ENCODE data around the gene RHOJ. TPM values are rescaled to one million over a fixed set of nuclear protein-coding genes. Genes with fewer than 3 reads are reported as not detected.
"Not testable (repeated sequence)": the region's sequence is repeated elsewhere in the genome, so short reads cannot be mapped to it uniquely, and the experiment has no call there.

The RHOJ gene
- polyA plus RNA-seq, 10 donors: 23.4 to 46.6 (median 31.0) TPM

DNA sequence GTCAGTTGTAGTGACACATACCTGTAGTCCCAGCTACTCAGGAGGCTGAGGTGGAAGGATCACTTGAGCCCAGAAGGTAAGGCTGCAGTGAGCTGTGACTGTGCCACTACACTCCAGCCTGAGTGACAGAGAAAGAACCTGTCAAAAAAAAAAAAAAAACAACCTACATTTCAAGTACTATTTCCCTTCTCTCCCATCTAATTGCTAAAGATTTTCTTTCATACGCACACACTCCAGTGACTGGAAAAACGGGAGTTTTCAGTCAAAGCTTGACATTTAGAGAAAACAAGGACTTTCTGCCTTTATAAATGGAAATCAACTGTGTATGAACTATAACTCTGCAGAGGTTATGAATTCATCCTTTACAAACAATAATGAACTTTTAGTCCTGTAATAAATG is 88.6 kb downstream of the RHOJ start:
- DNase-seq: no peak

DNA sequence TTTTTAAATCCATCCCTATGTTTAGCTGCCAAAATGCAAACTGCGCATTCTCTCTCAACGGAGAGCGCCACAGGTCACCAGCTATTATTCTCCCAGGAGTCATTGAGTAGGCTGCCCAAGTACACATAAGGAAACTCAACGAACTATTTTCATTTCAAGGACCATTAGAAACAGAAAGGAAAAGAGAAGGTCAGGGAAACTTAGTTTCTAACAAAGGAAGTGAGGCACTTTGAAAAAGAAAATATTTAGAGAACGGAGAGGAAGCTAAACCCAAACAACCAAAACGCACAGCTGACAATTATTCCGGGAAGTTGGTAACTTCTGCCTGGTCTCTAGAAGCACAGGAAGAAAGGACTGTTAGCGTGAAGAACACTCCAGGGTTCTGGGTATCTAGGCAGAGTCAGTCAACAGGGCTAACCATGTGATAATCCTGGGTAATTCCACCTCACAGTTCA is 91.0 kb downstream of the RHOJ start:
- DNase-seq: no peak

DNA sequence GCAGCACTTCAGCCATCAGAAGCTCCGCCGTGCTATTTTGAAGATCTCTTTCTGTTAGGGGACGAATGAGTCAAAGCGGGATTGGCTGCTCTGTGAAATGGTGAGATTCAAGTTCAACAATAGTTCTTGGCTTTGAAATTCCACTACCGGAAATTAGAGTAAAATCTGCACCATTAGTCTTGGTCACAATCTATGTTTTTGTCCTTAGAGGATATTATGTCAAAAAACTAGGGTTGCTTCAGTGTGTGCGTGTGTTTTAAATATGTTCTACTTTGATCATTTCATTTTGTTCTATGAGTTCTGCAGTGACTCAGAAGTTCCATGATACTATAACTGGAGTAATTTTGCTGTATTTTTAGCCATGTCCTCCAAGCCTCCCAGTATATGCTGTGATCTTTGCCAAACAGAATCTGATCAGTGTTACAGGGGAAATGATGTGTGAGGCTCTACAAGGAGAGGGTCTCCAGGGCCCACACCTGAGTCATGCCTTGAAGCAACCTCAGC is 91.9 kb downstream of the RHOJ start:
- DNase-seq: peak; percentile 60 to 79 (median 72)

DNA sequence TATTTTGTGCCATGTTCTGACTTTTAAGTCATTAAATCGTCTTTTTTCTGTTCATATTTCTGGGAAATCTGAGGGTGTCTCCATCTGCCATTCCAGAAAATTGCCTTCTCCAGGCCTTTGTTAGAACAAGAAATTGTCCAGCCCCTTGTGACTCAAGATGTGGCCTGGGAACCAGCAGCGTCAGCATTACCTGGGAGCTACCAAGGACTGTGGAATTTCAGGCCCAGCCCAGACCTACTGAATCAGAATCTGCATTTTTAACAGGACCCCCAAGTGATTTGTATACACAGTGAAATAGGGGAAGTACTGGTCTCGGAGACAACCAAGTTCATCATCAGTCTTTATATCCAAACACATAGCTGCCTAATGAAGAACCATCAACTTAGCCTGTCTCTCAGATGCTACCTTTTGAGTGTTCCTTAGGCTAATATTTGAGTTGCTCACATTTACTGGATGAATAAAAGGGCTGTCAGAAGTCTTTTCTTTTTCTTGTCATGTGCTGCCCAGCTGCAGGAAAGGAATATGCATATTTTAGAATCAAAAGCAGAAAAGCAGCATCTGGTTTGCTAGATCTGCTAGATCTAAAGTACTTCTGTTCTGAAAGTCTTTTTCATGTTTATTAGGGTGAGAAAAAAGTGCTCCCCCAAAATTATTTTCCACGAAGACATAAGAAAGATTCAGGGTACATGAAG is 93.3 kb downstream of the RHOJ start:
- DNase-seq: no peak

DNA sequence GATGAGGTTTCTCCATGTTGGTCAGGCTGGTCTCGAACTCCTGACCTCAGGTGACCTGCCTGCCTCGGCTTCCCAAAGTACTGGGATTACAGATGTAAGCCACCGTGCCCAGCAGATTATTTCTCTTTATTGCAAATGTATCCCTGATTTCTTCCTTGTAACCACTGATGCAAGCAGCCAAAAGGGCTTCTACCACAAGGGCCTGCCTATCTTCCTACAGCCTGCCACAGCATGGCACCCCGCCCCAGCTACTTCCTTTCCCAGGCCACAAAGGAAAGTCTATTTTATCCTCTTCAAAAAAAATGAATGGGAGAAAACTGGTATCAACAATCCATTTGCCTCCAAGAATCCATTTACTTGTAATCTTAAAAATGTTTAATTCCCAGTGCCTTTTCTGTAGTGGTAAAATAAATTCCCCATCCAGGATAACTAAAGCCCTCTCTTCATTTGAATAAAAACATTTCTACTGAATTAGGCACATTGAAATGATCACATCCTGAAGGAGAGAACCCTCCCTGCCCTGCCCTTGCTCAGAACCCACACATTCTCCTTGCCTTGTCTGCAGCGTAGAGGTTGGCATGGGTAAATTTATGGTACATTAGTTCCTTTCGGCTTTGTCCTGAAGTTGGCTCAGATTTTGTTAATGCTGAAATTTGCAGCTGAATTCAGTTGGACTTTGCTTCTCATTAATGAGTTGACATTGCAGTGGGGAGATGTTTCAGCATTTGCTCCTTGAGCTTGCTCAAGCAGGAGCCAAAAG is 95.3 kb downstream of the RHOJ start:
- DNase-seq: no peak

DNA sequence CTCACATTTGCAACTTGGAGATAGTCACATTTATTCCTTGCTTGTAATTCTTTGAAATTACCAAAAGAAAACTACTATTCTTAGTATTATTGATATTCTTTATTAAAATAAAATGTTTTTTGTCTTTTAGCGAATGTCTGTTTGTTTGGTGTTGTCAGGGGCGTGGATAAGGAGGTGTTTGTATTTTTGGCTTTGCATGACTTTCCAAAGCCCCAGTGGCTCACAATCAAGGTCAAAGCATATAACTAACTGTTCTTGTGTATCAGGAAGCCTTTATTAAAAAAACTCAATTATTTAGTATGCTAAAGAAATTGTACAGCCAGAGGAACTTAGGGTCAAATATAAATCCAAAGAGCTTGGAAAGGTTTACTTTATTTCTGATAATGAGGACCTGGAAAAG is 96.6 kb downstream of the RHOJ start:
- no peak for DNase-seq

DNA sequence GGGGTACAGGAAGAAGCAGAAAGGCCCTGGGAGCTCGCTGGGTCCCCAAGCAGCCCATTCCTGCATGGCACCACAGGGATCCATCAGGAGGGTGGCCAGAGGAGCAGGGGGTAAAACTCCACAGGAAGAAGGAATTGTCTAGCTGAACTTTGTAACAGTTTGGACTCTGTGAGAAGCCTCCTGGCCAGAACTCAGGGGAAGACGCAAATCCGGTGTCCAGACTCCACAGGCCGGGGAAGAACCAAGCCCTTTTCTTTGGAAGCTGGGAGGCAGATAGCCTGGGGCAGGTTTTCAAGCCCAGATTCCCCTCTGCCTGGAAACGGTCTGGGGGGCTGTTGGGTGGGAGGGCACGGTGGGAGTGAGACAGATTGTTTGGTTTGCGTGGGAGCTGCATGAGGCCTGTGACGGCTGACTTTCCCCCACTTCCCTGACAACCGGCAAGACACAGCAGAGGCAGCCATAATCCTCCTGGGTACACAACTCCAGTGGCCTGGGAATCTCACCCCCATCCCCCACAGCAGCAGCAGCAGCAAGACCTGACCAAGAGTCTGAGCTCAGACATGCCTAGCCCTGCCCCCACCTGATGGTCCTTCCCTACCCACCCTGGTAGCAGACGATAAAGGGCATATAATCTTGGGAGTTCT is 97.8 kb downstream of the RHOJ start:
- peak in 1 of 3 donors; percentile 53 for DNase-seq

DNA sequence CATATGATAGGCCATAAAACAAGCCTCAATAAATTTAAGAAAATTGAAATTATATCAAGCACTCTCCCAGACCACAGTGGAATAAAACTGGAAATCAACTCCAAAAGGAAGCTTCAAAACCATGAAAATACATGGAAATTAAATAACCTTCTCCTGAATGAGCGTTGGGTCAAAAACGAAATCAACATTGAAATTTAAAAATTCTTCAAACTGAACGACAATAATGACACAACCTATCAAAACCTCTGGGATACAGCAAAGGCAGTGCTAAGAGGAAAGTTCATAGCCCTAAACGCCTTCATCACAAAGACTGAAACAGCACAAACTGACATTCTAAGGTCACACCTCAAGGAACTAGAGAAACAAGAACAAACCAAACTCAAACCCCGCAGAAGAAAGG is 100.2 kb downstream of the RHOJ start:
- not testable (repeated sequence) for DNase-seq

DNA sequence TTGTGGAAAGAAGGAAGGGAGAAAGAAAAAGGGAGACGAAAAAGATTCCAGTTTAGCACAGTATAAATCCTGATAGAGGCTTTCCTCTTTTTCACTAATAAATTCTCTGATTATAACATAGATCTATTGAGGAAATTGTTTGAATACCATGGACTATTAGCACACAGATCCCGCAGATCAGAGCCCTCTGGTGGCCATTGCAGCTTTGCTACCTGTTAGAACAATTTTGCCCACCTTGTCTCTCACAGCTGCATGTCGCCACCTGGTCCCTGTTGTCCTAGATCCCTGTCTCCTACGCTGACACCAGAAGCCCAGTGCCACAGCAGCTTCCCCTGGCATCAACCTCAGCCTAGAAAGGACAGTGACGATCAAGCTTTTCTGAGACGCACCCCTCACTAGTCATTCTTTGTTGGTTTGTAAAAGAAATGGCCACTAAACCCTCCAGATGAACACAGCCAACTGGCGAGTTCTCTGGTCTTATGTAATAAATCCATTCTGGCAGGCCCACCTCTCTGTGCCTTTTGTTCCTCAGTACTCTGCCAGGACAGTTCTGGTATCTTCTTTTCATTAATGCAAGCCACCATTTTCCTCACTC is 104.6 kb downstream of the RHOJ start:
- no peak for DNase-seq

DNA sequence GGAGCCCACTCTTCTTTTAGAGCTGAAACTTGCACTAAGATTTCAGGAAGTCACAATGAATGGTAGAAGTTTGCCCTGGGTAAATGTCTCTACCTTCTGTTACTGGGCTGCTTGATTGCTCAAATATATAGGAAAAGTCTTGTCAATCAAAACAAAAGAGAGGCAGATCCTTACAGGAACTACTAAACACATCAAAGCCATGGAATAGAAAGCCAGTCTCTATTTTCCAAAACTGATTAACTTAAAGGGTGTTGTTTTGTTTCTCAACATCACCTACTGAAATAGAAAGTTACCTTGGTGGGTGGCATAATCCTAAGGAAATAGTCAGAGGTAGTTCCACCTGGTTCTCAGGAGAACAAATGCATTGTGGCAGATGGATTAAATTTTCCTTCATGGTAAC is 114.6 kb downstream of the RHOJ start, which contains the start of gene GPHB5:
Gene GPHB5, minus strand, starts transcription at position 101 of the 400 bp plus-strand sequence. CDS start 1,086 bp downstream, outside the sequence.
- DNase-seq: no peak

DNA sequence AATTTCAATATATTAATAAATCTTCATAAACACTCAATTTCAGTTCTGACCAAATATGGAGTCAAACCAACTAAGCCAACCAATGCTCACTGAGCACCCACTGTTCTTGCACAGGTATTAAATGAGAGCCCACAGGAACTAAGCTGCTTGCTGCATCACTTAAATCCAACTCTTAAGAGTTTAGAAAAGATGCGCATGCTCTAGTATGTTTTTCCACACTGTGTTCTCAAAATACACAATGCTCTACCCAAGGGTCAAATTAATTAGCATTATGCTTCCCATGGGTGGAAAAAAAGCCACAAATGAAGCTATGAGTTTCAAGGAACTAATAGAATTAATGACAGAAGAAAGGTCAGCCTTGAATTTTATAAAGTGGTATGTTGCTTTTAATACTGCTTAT is 118.2 kb downstream of the RHOJ start:
- no peak for DNase-seq

DNA sequence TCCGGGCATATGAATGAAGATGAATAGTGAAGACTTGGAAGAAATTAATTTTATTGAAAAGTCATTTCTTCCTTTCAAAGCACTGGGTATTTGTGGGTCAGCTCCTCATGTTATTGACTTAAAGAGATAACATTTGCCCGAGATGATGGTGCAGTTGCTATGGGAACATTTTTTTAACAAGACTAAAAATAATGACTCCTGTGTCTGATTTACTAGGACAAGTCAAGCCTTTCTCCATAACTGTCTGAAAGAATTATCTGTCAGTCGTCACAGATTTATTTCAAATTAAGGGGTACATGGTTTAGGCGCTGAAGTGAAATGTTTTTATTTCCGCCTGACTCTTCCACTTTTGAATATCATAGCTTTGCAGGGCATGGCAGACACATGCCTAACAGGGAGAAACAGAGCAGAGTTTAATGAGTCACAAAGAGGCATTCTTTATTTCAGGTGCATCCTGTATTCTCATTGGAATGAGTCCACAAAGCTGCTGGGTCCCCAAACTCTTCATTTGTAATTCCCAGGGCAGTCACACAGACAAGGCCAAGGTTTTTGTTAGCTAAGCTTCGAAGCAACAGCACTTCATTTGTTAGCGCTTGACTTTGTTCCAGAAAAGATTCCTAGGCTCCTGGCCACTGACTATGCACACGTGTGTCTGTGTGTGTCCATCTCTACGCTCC is 118.8 kb downstream of the RHOJ start:
- peak; percentile 13 to 80 (median 42) for DNase-seq

DNA sequence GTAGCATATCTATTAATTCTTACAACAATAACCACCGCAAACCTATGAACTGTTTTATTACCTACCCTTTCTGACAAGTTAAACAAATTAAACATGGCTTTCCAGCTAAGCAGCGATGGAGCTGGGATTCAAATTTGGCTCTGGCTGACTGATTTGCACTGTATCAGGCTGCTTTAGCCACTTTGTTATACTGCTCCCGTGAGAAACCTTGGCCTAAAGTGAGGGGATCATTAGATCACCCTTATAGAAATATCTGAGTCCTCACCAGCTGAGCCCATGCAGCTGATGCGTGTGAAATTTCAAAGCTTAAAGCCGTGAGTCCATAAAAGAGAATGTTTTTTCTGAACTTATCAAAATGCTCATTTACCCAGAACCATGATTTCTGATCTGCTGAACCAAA is 122.6 kb downstream of the RHOJ start:
- no peak for DNase-seq

DNA sequence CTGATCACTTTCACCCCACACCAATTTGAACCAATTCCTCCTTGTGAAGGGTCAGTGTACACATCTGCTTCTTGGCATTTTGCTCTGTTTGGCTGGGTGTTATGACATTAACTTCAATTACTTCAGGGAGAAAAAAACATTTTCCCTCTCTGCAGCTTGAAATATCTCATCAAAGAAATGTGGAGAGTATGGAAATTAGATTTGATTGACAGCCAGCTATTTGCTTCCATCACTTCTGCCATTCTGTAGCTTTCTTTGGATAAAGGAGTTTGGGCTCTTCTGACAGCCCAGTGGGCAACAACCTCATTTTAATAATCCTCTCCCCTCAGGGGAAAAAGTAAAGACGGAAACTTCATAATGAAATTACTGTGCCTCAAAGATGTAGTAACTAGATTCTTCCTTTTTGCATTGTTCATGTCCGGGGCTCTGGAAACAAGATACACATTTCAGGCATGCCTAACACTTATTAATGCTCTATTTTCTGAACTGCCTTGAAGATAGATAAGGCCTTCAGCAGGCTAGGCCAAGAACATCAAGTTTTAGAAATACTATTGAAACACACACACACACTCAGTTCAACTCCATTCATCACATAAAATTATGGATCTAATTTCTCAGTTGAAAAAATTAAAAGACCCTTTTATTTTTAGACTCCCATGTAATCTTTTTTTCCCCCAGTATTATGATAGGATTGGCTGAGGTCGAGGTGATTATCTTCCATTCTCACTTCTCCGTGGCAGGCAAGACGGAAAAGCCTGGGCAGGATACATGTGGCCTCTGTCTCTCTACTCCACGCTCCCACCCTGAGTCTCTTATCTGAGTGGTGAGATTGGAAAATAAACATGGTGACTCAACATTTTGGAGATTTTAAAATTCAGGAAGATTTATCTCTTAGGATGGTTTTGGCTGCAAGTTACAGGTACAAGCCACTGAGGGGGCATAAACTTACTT is 124.8 kb downstream of the RHOJ start:
- DNase-seq: no peak

DNA sequence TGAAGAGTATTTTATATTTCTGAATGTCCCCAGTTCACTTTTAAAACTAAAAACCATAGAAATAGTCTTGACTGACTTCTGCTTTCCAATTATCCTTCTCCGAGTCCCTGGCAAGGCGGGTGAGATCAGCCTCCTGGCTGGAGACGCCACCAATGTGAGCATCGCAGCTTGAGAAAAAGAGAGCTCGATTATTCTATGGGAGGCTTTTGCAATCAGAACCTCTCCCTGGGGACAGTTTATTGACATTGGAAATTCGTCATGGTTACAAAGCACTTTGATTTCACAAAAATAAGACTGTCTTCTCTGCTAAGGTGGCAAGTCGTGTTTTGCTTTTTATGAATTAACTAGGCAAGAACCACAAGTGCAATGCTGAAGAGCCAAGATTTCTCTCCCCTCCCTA is 138.1 kb downstream of the RHOJ start:
- peak in 1 of 3 donors; percentile 15 for DNase-seq

Other genes starting within 250 kb of the RHOJ start
- under 1 TPM in 9 of 10 donors, not detected in 1; 0.03 to 0.13 (median 0.05) TPM for gene KCNH5, start 159.0 kb upstream of the RHOJ start, polyA plus RNA-seq (ENCODE audit: insufficient read length in 10 of 10)
- not detected for gene GPHB5, start 114.5 kb downstream of the RHOJ start, polyA plus RNA-seq (ENCODE audit: insufficient read length in 10 of 10)

Measured in muscle of back (tissue), 11 donors.